Body of pancreas (tissue), 4 donors: ENCODE data around the gene GH2. TPM values are rescaled to one million over a fixed set of nuclear protein-coding genes. Genes with fewer than 3 reads are reported as not detected.

ENCODE experiments used
- ATAC-seq: fragments of 150-250 bp; one replicate; pipeline ENCODE4 v1.9.1; 2016
- DNase-seq, 4 donors: peaks; one replicate each; pipeline ENCODE4 v3.0.0-alpha.2; 2019
- H3K27ac ChIP-seq, 4 donors: fragments of 200-600 bp; sonication (generic); 1 replicate in 3 of 4; 2 replicates in 1 of 4; pipeline versions ENCODE4 v1.5.1 to v1.6.1; 2016 to 2019; ENCODE audit warnings: mild to moderate bottlenecking in 1 of 4, mixed read lengths in 1 of 4, moderate library complexity in 1 of 4
- H3K27me3 ChIP-seq, 2 donors: fragments of 200-600 bp; sonication (generic); one replicate each; pipeline ENCODE4 v1.6.0; 2016; ENCODE audit warnings: mild to moderate bottlenecking in 1 of 2
- H3K36me3 ChIP-seq, 2 donors: fragments of 200-600 bp; sonication (generic); replicated peaks in 1 of 2; 2 replicates each; pipeline ENCODE4 v1.5.1; 2016; ENCODE audit warnings: low read depth in 2 of 2; ENCODE audit not compliant: insufficient read depth in 1 of 2
- H3K4me1 ChIP-seq: fragments of 200-600 bp; sonication (generic); one replicate; pipeline ENCODE4 v1.6.0; 2016
- H3K4me3 ChIP-seq, 2 donors: fragments of 200-600 bp; sonication (generic); 1 replicate in 1 of 2; 2 replicates in 1 of 2; pipeline ENCODE4 v1.5.1; 2016 to 2019
- H3K9me3 ChIP-seq, 3 donors: fragments of 200-600 bp; sonication (generic); 1 replicate in 2 of 3; 2 replicates in 1 of 3; pipeline ENCODE4 v1.5.1; 2016
- POLR2A ChIP-seq, 3 donors: fragments of 450-650 bp; IDR thresholded peaks; one replicate each; pipeline ENCODE4 v1.6.1; 2016; ENCODE audit warnings: antibody characterized with exemption in 3 of 3, mild to moderate bottlenecking in 2 of 3
- WGBS, 2 donors: methylation state at CpG; one replicate each; pipeline ENCODE4 v1.1.5; 2017; 5-methylcytosine and 5-hydroxymethylcytosine counted together
- intact Hi-C: fragments of 100-400 bp; cut with DNase I; formaldehyde crosslinking; loops from one replicate; pipeline ENCODE4 v1.15.1; 2023
- total RNA-seq, 2 donors: library from RNA; depleted of rRNA; stranded (reverse); fragments of >200 nt; gene quantifications; one replicate each; pipeline ENCODE4 v1.1.0, GENCODE V29; 2016
- TF ChIP-seq, protein P1 (sequence below), 7 experiments: fragments of 450-650 bp in 4 of 7; fragments of 200-600 bp in 3 of 7; sonication (generic) in 3 of 7; IDR thresholded peaks; one replicate each; pipeline ENCODE4 v1.5.1; 2016 to 2019; ENCODE audit warnings: antibody characterized with exemption in 7 of 7

Gene GH2
- total RNA-seq, 2 donors from 2014 or later: not detected

DNA sequence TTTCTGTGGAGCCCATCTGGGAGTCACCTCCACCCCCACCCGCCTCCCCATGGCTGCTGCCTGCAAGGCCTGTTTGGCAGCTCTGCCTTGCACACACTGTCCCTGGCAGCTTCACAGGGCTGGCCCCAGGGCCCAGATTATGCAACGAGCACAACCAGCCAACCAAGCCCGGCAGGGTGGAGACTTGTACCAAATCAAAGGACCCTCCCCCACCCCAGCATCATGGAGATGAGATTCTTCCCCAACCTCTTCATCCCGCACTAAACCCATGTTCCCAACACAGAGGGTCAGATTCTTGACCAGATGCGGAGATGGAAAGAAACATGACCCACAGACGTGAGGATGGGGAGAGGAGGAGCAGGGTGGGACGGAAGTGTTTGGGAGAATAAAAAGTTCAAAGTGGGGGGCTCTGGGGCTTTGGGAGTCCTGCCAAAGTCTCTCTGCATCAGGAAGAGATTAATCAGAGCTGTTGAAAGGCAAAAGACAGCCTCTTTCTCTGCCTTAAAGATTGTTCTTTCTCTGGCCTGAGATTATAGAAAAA, 43.0 kb downstream of the GH2 start:
- H3K36me3 ChIP-seq: peaks cover 5 to 14% of the 10 kb centered on the region in 2 donors
- DNase-seq: peak; percentile 93 to 97 (median 96)
- no peaks in the 10 kb centered on the region for H3K9me3 ChIP-seq
- H3K4me3 ChIP-seq: no peak overlapping the region
- intact Hi-C loops: loop anchor here (10.0 kb wide), 1 partner anchor 64 kb away; the partner anchor contains the start of genes CCDC47 and DDX42
- no peaks in the 10 kb centered on the region for H3K27me3 ChIP-seq
- peaks cover 63% of the 10 kb centered on the region for H3K4me1 ChIP-seq
- H3K27ac ChIP-seq: peak overlapping the region; percentile 68 to 94 (median 90)
- TF ChIP-seq, protein P1, sequence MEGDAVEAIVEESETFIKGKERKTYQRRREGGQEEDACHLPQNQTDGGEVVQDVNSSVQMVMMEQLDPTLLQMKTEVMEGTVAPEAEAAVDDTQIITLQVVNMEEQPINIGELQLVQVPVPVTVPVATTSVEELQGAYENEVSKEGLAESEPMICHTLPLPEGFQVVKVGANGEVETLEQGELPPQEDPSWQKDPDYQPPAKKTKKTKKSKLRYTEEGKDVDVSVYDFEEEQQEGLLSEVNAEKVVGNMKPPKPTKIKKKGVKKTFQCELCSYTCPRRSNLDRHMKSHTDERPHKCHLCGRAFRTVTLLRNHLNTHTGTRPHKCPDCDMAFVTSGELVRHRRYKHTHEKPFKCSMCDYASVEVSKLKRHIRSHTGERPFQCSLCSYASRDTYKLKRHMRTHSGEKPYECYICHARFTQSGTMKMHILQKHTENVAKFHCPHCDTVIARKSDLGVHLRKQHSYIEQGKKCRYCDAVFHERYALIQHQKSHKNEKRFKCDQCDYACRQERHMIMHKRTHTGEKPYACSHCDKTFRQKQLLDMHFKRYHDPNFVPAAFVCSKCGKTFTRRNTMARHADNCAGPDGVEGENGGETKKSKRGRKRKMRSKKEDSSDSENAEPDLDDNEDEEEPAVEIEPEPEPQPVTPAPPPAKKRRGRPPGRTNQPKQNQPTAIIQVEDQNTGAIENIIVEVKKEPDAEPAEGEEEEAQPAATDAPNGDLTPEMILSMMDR (IDR thresholded peaks at IDR 0.05): no peak
- peak in 2 of 3 donors; percentile 42 to 51 for TF ChIP-seq POLR2A (IDR thresholded peaks at IDR 0.05)
- ATAC-seq: peak; percentile 60
- WGBS, 2 donors: 27 to 34% methylated on average over 6 to 7 of the region's 7 CpGs

DNA sequence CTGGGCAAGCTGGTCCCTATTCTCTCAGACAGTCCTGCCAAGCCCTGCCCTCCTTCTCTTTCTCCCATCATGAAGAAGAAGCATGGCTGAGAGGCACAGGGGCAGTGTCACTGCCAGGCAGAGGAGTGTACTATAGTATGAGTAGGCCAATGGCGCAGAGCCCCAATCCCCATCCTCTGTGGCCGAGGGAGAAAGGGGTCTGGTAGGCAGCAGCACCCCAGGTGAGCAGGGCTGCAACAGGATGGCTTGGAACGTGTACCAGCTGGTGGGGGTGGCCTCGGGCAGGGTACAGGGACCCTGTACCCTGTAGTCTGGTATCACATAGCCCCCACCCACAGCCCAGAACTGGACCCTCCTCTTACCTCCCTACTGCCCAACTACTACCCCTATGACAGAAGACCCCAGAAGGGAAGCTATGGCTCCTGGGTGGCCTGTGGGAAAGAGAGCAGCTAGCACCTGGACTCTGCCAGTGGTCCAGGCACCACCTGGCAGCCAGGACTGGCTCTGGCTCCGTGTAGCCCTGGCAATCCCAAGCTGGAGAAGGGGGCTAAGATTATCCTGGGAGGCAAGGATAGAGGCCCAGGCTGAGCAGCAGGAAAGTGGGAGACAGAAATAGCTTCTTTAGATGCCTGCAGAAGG, 43.7 kb downstream of the GH2 start:
- no peaks in the 10 kb centered on the region for H3K9me3 ChIP-seq
- H3K27me3 ChIP-seq: no peaks in the 10 kb centered on the region
- H3K4me1 ChIP-seq: peaks cover 60% of the 10 kb centered on the region
- intact Hi-C loops: loop anchor here (10.0 kb wide), 1 partner anchor 63 kb away; the partner anchor contains the start of genes CCDC47 and DDX42
- TF ChIP-seq, protein P1 (IDR thresholded peaks at IDR 0.05): no peak
- no peak for TF ChIP-seq POLR2A (IDR thresholded peaks at IDR 0.05)
- H3K4me3 ChIP-seq: no peak overlapping the region
- ATAC-seq (no peak), DNase-seq (no peak)
- H3K27ac ChIP-seq: peak overlapping the region; percentile 68 to 94 (median 90)
- 60 to 65% methylated on average over 5 of the region's 5 CpGs for WGBS, 2 donors
- H3K36me3 ChIP-seq: peaks cover 11 to 20% of the 10 kb centered on the region in 2 donors

DNA sequence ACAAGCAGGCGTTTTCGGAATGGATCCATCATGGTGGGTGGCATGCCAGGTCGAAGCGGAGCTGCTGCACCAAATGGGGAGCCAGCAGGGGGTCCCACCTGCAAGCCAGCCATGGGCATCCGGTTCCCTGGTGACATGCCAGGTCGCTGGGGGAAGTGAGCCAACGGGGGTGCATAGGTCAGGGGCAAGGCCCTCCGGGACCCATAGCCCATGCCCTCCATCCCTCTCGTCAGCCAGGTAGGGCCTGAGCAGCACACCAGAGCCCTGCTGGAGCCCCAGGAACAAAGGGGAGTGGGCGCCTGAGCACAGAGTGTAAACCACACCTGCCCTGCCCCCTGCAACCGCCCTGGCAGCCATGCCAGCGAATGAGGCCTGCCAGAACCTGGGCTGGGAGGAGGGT, 44.3 kb downstream of the GH2 start:
- Histone ChIP-seq H3K27me3 (no peaks in the 10 kb centered on the region), H3K36me3 (peaks cover 11 to 26% of the 10 kb centered on the region in 2 donors), H3K4me3 (no peak overlapping the region), H3K27ac (peak overlapping the region; percentile 68 to 94 (median 90)), H3K9me3 (no peaks in the 10 kb centered on the region), H3K4me1 (peaks cover 60% of the 10 kb centered on the region)
- WGBS, 2 donors: 76 to 87% methylated on average over 5 to 12 of the region's 12 CpGs
- intact Hi-C loops: loop anchor here (10.0 kb wide), 1 partner anchor 63 kb away; the partner anchor contains the start of genes CCDC47 and DDX42
- TF ChIP-seq POLR2A (IDR thresholded peaks at IDR 0.05): no peak
- TF ChIP-seq, protein P1 (IDR thresholded peaks at IDR 0.05): no peak
- ATAC-seq: no peak
- no peak for DNase-seq

DNA sequence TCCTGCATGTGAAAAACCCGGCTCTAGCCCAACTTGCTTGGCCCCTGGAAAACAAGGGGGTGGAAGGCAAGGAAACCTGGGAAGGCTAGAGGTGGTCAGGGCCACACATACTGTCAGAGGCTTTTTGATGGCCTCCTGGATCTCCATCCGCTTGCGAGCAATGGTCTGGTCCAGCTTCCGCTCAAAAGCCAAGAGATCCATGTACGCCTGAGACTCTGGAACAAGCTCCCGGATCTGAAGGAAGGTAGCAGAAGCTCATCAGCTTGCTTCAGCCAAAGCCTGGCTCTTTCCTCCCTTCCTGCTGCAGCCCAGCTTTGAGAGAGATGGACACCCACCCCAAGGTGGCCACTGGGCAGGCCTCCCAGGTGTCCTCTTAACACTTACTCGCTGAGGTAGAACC, 44.9 kb downstream of the GH2 start:
- TF ChIP-seq, protein P1 (IDR thresholded peaks at IDR 0.05): no peak
- TF ChIP-seq POLR2A (IDR thresholded peaks at IDR 0.05): no peak
- DNase-seq (no peak), ATAC-seq (no peak)
- Histone ChIP-seq H3K27ac (peak overlapping the region in 3 of 4 donors; percentile 87 to 94 (median 92)), H3K27me3 (no peaks in the 10 kb centered on the region), H3K4me1 (peaks cover 60% of the 10 kb centered on the region), H3K4me3 (no peak overlapping the region), H3K9me3 (no peaks in the 10 kb centered on the region), H3K36me3 (peaks cover 11 to 32% of the 10 kb centered on the region in 2 donors)
- intact Hi-C loops: loop anchor here (10.0 kb wide), 1 partner anchor 62 kb away; the partner anchor contains the start of genes CCDC47 and DDX42
- WGBS, 2 donors: 87 to 90% methylated on average over 7 of the region's 7 CpGs
